ENCODE data around the gene ARHGAP26. TPM values are rescaled to one million over a fixed set of nuclear protein-coding genes. Genes with fewer than 3 reads are reported as not detected.

Gene ARHGAP26
- total and polyA plus RNA-seq, 4 donors: 5.4 to 52.3 (median 30.4) TPM

- WGBS, 2 donors: 67 to 68% methylated on average over 9 of the region's 9 CpGs
- peaks cover 0 to 16% (median 8%) of the 10 kb centered on the region in 5 donors for H3K4me1 ChIP-seq (ENCODE audit: control insufficient read depth in 5 of 5, insufficient read depth in 5 of 5, low read length in 5 of 5)
- no peak for DNase-seq
- H3K36me3 ChIP-seq (ENCODE audit: control insufficient read depth in 4 of 4, insufficient read depth in 4 of 4, low read length in 4 of 4): no peaks in the 10 kb centered on the region
- no peak for TF ChIP-seq CTCF (IDR thresholded peaks at IDR 0.05; ENCODE audit: control extremely low read depth, extremely low read depth)
- H3K9ac ChIP-seq (ENCODE audit: insufficient read depth in 1 of 2, low read length in 2 of 2): no peak overlapping the region
- H3K9me3 ChIP-seq (ENCODE audit: control insufficient read depth in 4 of 4, insufficient read depth in 3 of 4, low read length in 3 of 4): no peaks in the 10 kb centered on the region
- no peak overlapping the region for H3K4me3 ChIP-seq
- no peak for ATAC-seq (ENCODE audit: insufficient read depth, low FRiP score)
- no peaks in the 10 kb centered on the region for H3K27me3 ChIP-seq (ENCODE audit: control insufficient read depth in 3 of 3, insufficient read depth in 3 of 3, low read length in 2 of 3)
- H3K27ac ChIP-seq (ENCODE audit: low read depth in 1 of 2, low read length in 1 of 2): peak overlapping the region in 1 of 2 donors; percentile 5
Observed at GRCh38 chr5:143083006-143083405, 312.8 kb downstream of the ARHGAP26 start.

GRCh38 chr5:143084407-143084806, 314.2 kb downstream of the ARHGAP26 start:
- ATAC-seq (ENCODE audit: insufficient read depth, low FRiP score) (no peak), DNase-seq (no peak)
- no peak overlapping the region for H3K27ac ChIP-seq (ENCODE audit: low read depth in 1 of 2, low read length in 1 of 2)
- WGBS, 2 donors: 93 to 94% methylated on average over 9 of the region's 9 CpGs
- H3K4me3 ChIP-seq: no peak overlapping the region
- no peak for TF ChIP-seq CTCF (IDR thresholded peaks at IDR 0.05; ENCODE audit: control extremely low read depth, extremely low read depth)
- H3K9me3 ChIP-seq (ENCODE audit: control insufficient read depth in 4 of 4, insufficient read depth in 3 of 4, low read length in 3 of 4): no peaks in the 10 kb centered on the region
- H3K27me3 ChIP-seq (ENCODE audit: control insufficient read depth in 3 of 3, insufficient read depth in 3 of 3, low read length in 2 of 3): no peaks in the 10 kb centered on the region
- H3K4me1 ChIP-seq (ENCODE audit: control insufficient read depth in 5 of 5, insufficient read depth in 5 of 5, low read length in 5 of 5): peaks cover 0 to 14% (median 8%) of the 10 kb centered on the region in 5 donors
- no peaks in the 10 kb centered on the region for H3K36me3 ChIP-seq (ENCODE audit: control insufficient read depth in 4 of 4, insufficient read depth in 4 of 4, low read length in 4 of 4)
- no peak overlapping the region for H3K9ac ChIP-seq (ENCODE audit: insufficient read depth in 1 of 2, low read length in 2 of 2)

DNA sequence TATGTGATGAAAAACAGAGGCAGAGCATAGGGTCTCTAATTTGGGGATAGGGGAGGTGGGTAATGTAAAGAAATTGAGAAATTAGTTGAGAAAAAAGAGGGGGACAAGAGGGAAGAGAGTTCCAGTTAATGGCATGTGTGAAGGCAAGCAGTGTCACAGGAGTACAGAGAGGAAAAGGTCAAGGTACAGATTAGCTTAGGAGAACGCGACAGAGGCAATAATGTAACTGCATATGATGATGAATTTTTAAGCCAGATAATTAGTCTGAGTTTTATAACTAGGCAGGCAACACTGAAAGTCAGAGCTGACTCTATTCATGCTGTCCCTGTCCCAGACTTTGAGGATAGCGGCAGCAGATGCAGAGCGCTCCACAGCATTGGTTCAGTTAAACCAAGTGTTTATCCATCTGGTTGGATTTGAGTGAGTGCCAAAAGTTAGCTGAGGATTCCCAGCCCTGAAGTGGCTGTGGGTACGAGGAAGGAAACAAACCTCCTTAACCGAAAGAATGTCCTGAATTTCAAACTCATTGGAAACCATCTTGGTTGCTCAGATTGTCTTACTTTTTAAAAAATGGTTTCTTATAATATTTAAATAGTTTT, 315.2 kb downstream of the ARHGAP26 start:
- Histone ChIP-seq H3K27ac (ENCODE audit: low read depth in 1 of 2, low read length in 1 of 2) (no peak overlapping the region), H3K4me3 (no peak overlapping the region), H3K9ac (ENCODE audit: insufficient read depth in 1 of 2, low read length in 2 of 2) (no peak overlapping the region), H3K9me3 (ENCODE audit: control insufficient read depth in 4 of 4, insufficient read depth in 3 of 4, low read length in 3 of 4) (no peaks in the 10 kb centered on the region), H3K27me3 (ENCODE audit: control insufficient read depth in 3 of 3, insufficient read depth in 3 of 3, low read length in 2 of 3) (no peaks in the 10 kb centered on the region), H3K36me3 (ENCODE audit: control insufficient read depth in 4 of 4, insufficient read depth in 4 of 4, low read length in 4 of 4) (no peaks in the 10 kb centered on the region), H3K4me1 (ENCODE audit: control insufficient read depth in 5 of 5, insufficient read depth in 5 of 5, low read length in 5 of 5) (peaks cover 0 to 14% (median 8%) of the 10 kb centered on the region in 5 donors)
- ATAC-seq (ENCODE audit: insufficient read depth, low FRiP score): no peak
- DNase-seq: peak; percentile 55 to 88 (median 85)
- no peak for TF ChIP-seq CTCF (IDR thresholded peaks at IDR 0.05; ENCODE audit: control extremely low read depth, extremely low read depth)
- WGBS, 2 donors: 88 to 93% methylated on average over 6 of the region's 6 CpGs

GRCh38 chr5:143086546-143086907, 316.4 kb downstream of the ARHGAP26 start:
- 88 to 100% methylated on average over 1 of the region's 1 CpG for WGBS, 2 donors
- H3K4me1 ChIP-seq (ENCODE audit: control insufficient read depth in 5 of 5, insufficient read depth in 5 of 5, low read length in 5 of 5): peaks cover 0 to 14% (median 8%) of the 10 kb centered on the region in 5 donors
- peak; percentile 19 for ATAC-seq (ENCODE audit: insufficient read depth, low FRiP score)

More at GRCh38 chr5:143086546-143086907, 316.4 kb downstream of the ARHGAP26 start:
- Histone ChIP-seq H3K36me3 (ENCODE audit: control insufficient read depth in 4 of 4, insufficient read depth in 4 of 4, low read length in 4 of 4) (no peaks in the 10 kb centered on the region), H3K27ac (ENCODE audit: low read depth in 1 of 2, low read length in 1 of 2) (no peak overlapping the region), H3K27me3 (ENCODE audit: control insufficient read depth in 3 of 3, insufficient read depth in 3 of 3, low read length in 2 of 3) (no peaks in the 10 kb centered on the region), H3K4me3 (no peak overlapping the region), H3K9me3 (ENCODE audit: control insufficient read depth in 4 of 4, insufficient read depth in 3 of 4, low read length in 3 of 4) (no peaks in the 10 kb centered on the region), H3K9ac (ENCODE audit: insufficient read depth in 1 of 2, low read length in 2 of 2) (no peak overlapping the region)
- TF ChIP-seq CTCF (IDR thresholded peaks at IDR 0.05; ENCODE audit: control extremely low read depth, extremely low read depth): no peak
- no peak for DNase-seq

Data from lung (tissue), 12 donors.